SU-DHL-6 (cell line): ENCODE results near the gene MCF2L2.

Experiments
- H2AFZ ChIP-seq: fragments of 200-600 bp; sonication (generic); 2 replicates; pipeline ENCODE4 v1.6.1; 2014; ENCODE audit warnings: low read depth, mild to moderate bottlenecking, moderate library complexity, mixed read lengths, antibody characterized with exemption, low read length; ENCODE audit not compliant: severe bottlenecking
- H3F3A ChIP-seq: fragments of 200-600 bp; shearing (Covaris generic); 2 replicates; pipeline ENCODE4 v1.6.0; 2016; ENCODE audit warnings: antibody characterized with exemption, mild to moderate bottlenecking; ENCODE audit not compliant: insufficient read depth
- H3K27ac ChIP-seq: fragments of 200-600 bp; sonication (generic); 2 replicates; pipeline ENCODE4 v1.5.1; 2016; ENCODE audit warnings: low read depth, mild to moderate bottlenecking, low read length, moderate library complexity, mixed read lengths
- H3K27me3 ChIP-seq: fragments of 200-600 bp; sonication (generic), shearing (Covaris generic); 2 replicates; pipeline ENCODE4 v1.6.0; 2014; ENCODE audit warnings: mild to moderate bottlenecking, low read length
- H3K36me3 ChIP-seq: fragments of 200-600 bp; sonication (generic); 2 replicates; pipeline ENCODE4 v1.6.1; 2014; ENCODE audit warnings: mild to moderate bottlenecking, low read length, mixed read lengths
- H3K4me2 ChIP-seq: fragments of 300-600, 200-600 bp; shearing (Covaris generic), sonication (generic); 2 replicates; pipeline ENCODE4 v1.6.0; 2014; ENCODE audit warnings: low read length, low read depth, mild to moderate bottlenecking; ENCODE audit not compliant: poor library complexity, severe bottlenecking
- H3K4me3 ChIP-seq: fragments of 200-600 bp; sonication (generic); 2 replicates; pipeline ENCODE4 v1.5.1; 2014; ENCODE audit warnings: antibody characterized with exemption, low read length, mild to moderate bottlenecking, mixed read lengths; ENCODE audit not compliant: insufficient read depth, poor library complexity, severe bottlenecking
- H3K79me2 ChIP-seq: fragments of 200-600 bp; sonication (generic); 2 replicates; pipeline ENCODE4 v1.6.1; 2014; ENCODE audit warnings: mild to moderate bottlenecking, low read length, moderate library complexity; ENCODE audit not compliant: insufficient read depth
- H3K9ac ChIP-seq: fragments of 200-600 bp; sonication (generic); 2 replicates; pipeline ENCODE4 v1.7.0; 2014; ENCODE audit warnings: mild to moderate bottlenecking, low read length
- H3K9me2 ChIP-seq: fragments of 200-600 bp; sonication (generic); replicated peaks from 2 replicates; pipeline ENCODE4 v1.6.1; 2014; ENCODE audit warnings: low read length; ENCODE audit not compliant: insufficient read depth
- H3K9me3 ChIP-seq: fragments of 200-600 bp; sonication (generic); 2 replicates; pipeline ENCODE4 v1.6.1; 2014; ENCODE audit warnings: low read length, mixed read lengths; ENCODE audit not compliant: insufficient read depth
- H4K20me1 ChIP-seq: fragments of 200-600 bp; sonication (generic); 2 replicates; pipeline ENCODE4 v1.6.1; 2014; ENCODE audit warnings: low read depth, mild to moderate bottlenecking, antibody characterized with exemption, low read length, moderate library complexity, mixed read lengths
- CTCF ChIP-seq: fragments of 200-600 bp; sonication (generic); IDR thresholded peaks from one replicate; pipeline ENCODE4 v1.5.1; 2017; ENCODE audit warnings: antibody characterized with exemption, mild to moderate bottlenecking, low read length, moderate library complexity; ENCODE audit not compliant: insufficient read depth, poor library complexity, severe bottlenecking
- EZH2phosphoT487 ChIP-seq: fragments of 200-600 bp; sonication (generic), shearing (Covaris generic); conservative IDR thresholded peaks from 2 replicates; pipeline ENCODE4 v1.6.1; 2018; ENCODE audit warnings: mild to moderate bottlenecking, antibody characterized with exemption, low read length, moderate library complexity, mixed read lengths

MCF2L2 gene

GRCh38 chr3:183212565-183212964 is 215.9 kb downstream of the MCF2L2 start:
- no peak overlapping the region for H2AFZ ChIP-seq
- no peaks in the 10 kb centered on the region for H3K36me3 ChIP-seq
- H3K27ac ChIP-seq = no peak overlapping the region
- H3K9me3 ChIP-seq = no peaks in the 10 kb centered on the region
- H3K4me3 ChIP-seq = no peak overlapping the region
- H3K9ac ChIP-seq = no peak overlapping the region
- no peaks in the 10 kb centered on the region for H3F3A ChIP-seq
- no peak for TF ChIP-seq EZH2phosphoT487
- TF ChIP-seq CTCF = no peak
- H3K79me2 ChIP-seq = no peaks in the 10 kb centered on the region
- H4K20me1 ChIP-seq = no peaks in the 10 kb centered on the region
- no peaks in the 10 kb centered on the region for H3K9me2 ChIP-seq
- H3K27me3 ChIP-seq = no peaks in the 10 kb centered on the region
- no peak overlapping the region for H3K4me2 ChIP-seq

- H3K4me2 ChIP-seq = no peak overlapping the region
- H3F3A ChIP-seq = no peaks in the 10 kb centered on the region
These were observed 216.3 kb downstream of the MCF2L2 start for GRCh38 chr3:183212096-183212495.

GRCh38 chr3:183211352-183211751 is 217.1 kb downstream of the MCF2L2 start:
- Histone ChIP-seq H3K27ac (no peak overlapping the region), H3K9me2 (no peaks in the 10 kb centered on the region), H3K9ac (no peak overlapping the region), H3K9me3 (no peaks in the 10 kb centered on the region), H2AFZ (no peak overlapping the region), H3K36me3 (no peaks in the 10 kb centered on the region), H3K27me3 (no peaks in the 10 kb centered on the region), H4K20me1 (no peaks in the 10 kb centered on the region), H3K4me3 (no peak overlapping the region), H3K4me2 (no peak overlapping the region), H3K79me2 (no peaks in the 10 kb centered on the region), H3F3A (no peaks in the 10 kb centered on the region)
- no peak for TF ChIP-seq EZH2phosphoT487

More at GRCh38 chr3:183212096-183212495, 216.3 kb downstream of the MCF2L2 start:
- Histone ChIP-seq H3K9ac (no peak overlapping the region), H2AFZ (no peak overlapping the region), H3K27me3 (no peaks in the 10 kb centered on the region), H3K9me3 (no peaks in the 10 kb centered on the region), H3K4me3 (no peak overlapping the region), H4K20me1 (no peaks in the 10 kb centered on the region), H3K27ac (no peak overlapping the region), H3K79me2 (no peaks in the 10 kb centered on the region), H3K36me3 (no peaks in the 10 kb centered on the region), H3K9me2 (no peaks in the 10 kb centered on the region)
- no peak for TF ChIP-seq EZH2phosphoT487
- TF ChIP-seq CTCF = no peak

GRCh38 chr3:183210862-183211341 is 217.5 kb downstream of the MCF2L2 start:
- no peaks in the 10 kb centered on the region for H3K9me2 ChIP-seq
- no peak overlapping the region for H3K27ac ChIP-seq
- H3F3A ChIP-seq = no peaks in the 10 kb centered on the region
- H3K36me3 ChIP-seq = no peaks in the 10 kb centered on the region
- no peak overlapping the region for H3K9ac ChIP-seq
- no peak overlapping the region for H3K4me3 ChIP-seq
- no peak for TF ChIP-seq CTCF
- no peak for TF ChIP-seq EZH2phosphoT487
- no peaks in the 10 kb centered on the region for H4K20me1 ChIP-seq
- H3K9me3 ChIP-seq = no peaks in the 10 kb centered on the region
- H3K79me2 ChIP-seq = no peaks in the 10 kb centered on the region
- H3K27me3 ChIP-seq = no peaks in the 10 kb centered on the region
- H2AFZ ChIP-seq = no peak overlapping the region
- no peak overlapping the region for H3K4me2 ChIP-seq
